ENCODE data around the gene NACC1.
"Not testable (repeated sequence)": the region's sequence is repeated elsewhere in the genome, so short reads cannot be mapped to it uniquely, and the experiment has no call there.

NACC1 gene

GRCh38 chr19:13186688-13187087 is 68.6 kb downstream of the NACC1 start:
- not testable (repeated sequence) for H3K27ac Mint-ChIP-seq; H3K36me3 Mint-ChIP-seq (ENCODE audit: low read depth); H3K27me3 Mint-ChIP-seq (ENCODE audit: low read depth); H3K4me3 Mint-ChIP-seq; H3K9me3 Mint-ChIP-seq
- H3K4me1 Mint-ChIP-seq (ENCODE audit: low read depth) = peaks cover 28% of the 10 kb centered on the region

- H3K4me3 Mint-ChIP-seq = no peak overlapping the region
- H3K9me3 Mint-ChIP-seq = no peaks in the 10 kb centered on the region
- H3K4me1 Mint-ChIP-seq (ENCODE audit: low read depth) = peaks cover 22% of the 10 kb centered on the region
- H3K27ac Mint-ChIP-seq = peak overlapping the region; percentile 58
- no peaks in the 10 kb centered on the region for H3K36me3 Mint-ChIP-seq (ENCODE audit: low read depth)
- H3K27me3 Mint-ChIP-seq (ENCODE audit: low read depth) = no peaks in the 10 kb centered on the region
Measured at GRCh38 chr19:13187419-13187818, 69.4 kb downstream of the NACC1 start.

GRCh38 chr19:13189600-13189999 is 71.5 kb downstream of the NACC1 start:
- Mint-ChIP-seq H3K4me1 (ENCODE audit: low read depth) (peaks cover 23% of the 10 kb centered on the region), H3K36me3 (ENCODE audit: low read depth) (no peaks in the 10 kb centered on the region), H3K9me3 (no peaks in the 10 kb centered on the region), H3K27ac (peak overlapping the region; percentile 36), H3K4me3 (no peak overlapping the region), H3K27me3 (ENCODE audit: low read depth) (no peaks in the 10 kb centered on the region)

All from T-helper 1 cell treated with Interleukin-12 subunit alpha and Interleukin-12 subunit beta and Interleukin-4 antibody, amounts not matched to agents 30 μg/mL and 1 μg/mL, for 36 hours (primary cell).